Activated CD4-positive, CD25-positive, alpha-beta regulatory T cell treated with anti-CD3 and anti-CD28 coated beads, Interleukin-2, amount 50 U/mL, for 72 hours (primary cell): Measurements from ENCODE around the gene PRF1.
A peak's percentile ranks its signal among the peaks of the same experiment; 100 is the strongest.

ENCODE experiments used
- DNase-seq: peaks from one replicate; pipeline ENCODE4 v3.0.0; 2021

PRF1 gene

DNA sequence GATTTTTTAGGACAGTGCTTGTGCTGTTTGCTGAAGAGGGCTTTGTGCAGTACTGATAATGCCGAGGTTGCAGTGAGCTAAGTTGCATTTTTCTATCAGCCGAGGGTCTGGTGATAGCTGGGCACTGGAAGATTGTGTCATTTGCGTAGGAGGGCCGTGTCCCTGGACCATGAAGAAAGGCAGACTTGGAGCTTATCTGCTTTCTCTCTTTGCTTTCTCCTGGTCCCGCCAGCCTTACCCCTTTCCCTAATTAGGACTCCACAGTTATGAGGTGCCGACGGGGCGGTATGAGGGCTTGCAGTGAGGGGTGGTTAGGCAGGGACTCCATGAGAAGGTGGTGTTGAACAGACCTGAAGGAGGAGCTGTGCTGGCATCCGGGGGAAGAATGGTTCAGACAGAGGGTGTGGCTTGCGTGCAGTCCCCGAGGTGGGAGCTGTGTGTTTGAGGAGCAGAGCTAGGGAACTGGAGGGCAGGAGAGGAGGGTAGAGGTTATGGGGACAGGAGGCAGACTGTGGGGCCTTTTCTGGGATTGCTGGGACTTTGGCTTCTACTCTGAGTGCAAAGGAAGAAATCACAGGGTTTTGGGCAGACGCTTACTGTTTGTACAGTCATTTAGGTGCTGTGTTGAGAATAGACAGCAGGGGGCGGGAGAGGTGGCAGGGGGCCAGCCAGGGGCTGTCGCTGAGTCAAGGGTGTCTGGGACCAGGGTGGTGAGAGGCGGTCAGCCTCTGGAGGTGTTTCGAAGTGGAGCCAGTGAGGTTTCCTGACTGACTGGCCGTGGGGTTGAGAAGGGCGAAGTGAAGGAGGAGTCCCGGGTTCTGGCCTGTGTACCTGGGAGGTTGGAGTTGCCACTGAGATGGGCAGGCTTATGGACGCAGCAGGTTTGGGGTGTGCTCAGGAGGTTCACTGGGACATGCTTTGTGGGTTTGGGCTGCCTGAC, 43.4 kb downstream of the PRF1 start:
- peak; percentile 69 for DNase-seq

DNA sequence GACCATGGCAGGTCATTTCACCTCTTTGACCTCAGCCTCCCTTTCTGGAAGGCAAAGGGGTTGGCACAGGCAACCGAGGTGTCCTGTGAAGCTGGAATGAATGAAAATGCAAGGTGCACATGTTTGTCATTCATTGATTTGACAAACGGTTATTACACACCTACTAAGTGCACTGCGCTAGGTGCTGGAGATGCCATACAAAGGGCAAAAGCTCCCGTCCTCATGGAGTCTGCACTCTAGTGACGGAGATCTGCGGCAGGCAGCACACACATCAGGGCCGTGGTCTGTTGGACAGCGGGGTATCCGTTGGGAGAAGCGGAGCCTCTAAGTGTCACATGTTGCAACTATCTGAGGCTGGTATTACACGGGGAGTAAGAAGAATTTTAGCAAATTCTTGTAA, 44.2 kb downstream of the PRF1 start:
- DNase-seq = no peak

DNA sequence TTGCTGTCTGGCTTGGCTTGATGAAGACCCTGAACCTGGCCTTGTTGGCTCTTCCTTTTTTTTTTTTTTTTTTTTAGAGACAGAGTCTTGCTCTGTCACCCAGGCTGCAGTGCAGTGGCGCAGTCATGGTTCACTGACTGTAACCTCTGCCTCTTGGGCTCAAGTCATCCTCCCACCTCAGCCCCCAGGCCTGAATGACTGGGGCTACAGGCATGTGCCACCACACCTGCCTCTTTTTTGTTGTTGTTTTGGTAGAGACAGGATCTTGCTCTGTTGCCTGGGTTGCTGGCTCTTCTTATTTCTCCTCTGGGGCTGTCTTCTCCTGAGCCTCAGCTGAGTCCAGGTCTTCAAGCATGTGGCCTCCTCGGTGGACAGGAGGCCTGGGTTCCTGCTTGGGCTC, 44.7 kb downstream of the PRF1 start:
- no peak for DNase-seq

DNA sequence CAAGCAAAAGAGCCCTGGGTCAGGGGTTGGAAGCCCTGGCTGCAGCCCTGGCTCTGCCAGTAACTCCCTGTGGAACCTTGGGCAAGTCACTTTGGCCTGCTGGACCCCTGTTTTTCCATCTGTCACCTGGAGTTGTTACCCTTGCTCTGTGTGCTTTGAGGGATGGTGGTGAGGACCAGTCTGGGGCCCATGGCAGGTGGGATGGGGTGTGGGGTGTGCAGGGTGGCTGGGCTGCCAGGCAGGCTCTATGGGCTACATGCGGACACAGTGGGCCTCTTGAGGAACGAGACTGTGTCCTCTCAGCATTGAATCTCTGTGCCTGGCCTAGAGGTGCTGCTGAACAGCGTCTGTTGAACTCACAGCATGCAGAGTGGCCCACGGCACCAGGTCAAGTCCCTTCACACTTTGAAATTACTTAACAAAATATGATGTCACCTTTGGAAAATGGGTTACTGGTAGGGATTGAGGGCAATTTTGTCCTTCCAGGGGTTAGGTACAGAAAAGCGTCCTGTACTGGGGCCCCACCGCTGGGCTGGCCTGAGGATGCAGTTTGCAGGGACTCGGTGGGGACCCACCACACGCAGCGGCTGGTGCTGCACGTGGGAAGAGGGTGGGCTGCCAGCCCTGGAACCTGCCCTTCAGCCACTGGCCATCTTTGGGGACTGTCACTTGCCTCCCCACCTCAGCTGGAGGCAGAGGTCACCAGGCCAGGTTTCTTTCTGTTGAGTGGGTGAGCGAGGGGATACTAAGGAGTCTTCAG, 45.3 kb downstream of the PRF1 start:
- no peak for DNase-seq

DNA sequence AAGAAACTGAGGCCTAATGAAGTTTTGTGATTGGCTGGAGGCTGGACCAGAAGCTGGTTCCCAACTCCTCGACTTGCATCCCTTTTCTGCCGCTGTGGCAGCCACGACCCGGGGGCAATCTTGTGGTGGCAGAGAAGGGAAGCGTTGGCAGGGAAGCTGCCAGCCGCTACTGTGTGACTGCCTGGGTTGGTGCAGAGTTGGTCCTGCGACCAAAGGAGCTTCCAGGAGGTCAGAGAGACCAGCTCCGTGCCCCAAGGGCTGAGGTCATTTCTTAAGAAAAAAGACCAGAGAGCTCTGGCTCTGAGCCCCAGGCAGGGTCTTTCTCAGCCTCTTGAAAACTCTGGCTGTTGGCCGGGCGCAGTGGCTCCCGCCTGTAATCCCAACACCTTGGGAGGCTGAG, 47.2 kb downstream of the PRF1 start:
- DNase-seq = no peak

- no peak for DNase-seq
Measured at GRCh38 chr10:70552586-70552985, 50.0 kb downstream of the PRF1 start.

GRCh38 chr10:70551971-70552422, 50.5 kb downstream of the PRF1 start:
- DNase-seq = no peak

DNA sequence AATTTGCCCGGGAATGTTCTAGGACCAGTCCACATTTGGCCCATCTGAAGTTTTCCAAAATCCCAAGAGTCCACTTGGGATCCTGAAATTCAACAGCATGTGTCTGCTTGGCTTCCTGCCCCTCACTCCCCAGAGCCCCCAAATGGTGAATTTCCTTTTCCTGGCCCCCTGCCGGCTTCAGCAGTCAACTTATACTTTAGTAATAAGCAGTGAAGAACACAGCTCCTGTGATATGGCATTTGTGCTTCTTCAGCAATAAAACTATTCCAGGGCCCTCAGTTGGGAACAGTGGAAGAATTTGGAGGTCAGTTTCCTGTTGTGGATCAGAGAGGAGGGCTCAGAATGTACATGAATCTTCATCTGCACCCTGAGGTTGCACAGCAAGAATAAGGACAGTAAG, 51.1 kb downstream of the PRF1 start:
- DNase-seq = no peak

- DNase-seq = no peak
Measured at GRCh38 chr10:70550459-70550858, 52.1 kb downstream of the PRF1 start.

DNA sequence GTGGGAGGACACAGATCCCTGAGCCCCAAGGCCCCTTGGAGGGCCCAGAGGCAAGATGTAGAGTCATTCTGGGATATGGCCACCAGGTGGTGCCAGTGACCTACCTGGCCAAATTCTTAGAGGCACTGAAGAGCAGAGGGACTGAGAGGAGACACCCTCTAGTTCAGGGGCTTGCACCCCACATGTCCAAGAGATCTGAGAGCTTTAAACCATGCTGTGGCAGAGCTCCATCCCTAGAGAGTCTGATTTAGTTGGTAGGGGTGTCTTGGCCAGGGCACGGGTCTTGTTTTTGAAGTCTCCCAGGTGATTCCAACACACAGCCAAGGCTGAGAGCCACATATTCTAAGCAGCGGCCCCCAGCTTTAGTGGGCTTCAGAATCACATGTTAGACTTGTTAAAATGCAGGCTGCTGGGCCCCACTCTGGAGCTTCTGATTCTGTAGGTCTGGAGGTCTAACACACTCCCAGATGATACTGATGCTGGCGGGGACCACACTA, 52.5 kb downstream of the PRF1 start:
- DNase-seq = peak; percentile 78

- DNase-seq = no peak
Measured at GRCh38 chr10:70549351-70549961, 53.1 kb downstream of the PRF1 start.
